GM21619 (cell line): ENCODE measurements around the gene PEX26.
A peak's percentile ranks its signal among the peaks of the same experiment; 100 is the strongest.
"Not testable (repeated sequence)": the region's sequence is repeated elsewhere in the genome, so short reads cannot be mapped to it uniquely, and the experiment has no call there.

ENCODE experiments used
- ATAC-seq: cut with Tn5 transposase; IDR thresholded peaks from one replicate; pipeline ENCODE4 v1.9.1; 2021; ENCODE audit not compliant: unreplicated experiment

PEX26 gene

DNA sequence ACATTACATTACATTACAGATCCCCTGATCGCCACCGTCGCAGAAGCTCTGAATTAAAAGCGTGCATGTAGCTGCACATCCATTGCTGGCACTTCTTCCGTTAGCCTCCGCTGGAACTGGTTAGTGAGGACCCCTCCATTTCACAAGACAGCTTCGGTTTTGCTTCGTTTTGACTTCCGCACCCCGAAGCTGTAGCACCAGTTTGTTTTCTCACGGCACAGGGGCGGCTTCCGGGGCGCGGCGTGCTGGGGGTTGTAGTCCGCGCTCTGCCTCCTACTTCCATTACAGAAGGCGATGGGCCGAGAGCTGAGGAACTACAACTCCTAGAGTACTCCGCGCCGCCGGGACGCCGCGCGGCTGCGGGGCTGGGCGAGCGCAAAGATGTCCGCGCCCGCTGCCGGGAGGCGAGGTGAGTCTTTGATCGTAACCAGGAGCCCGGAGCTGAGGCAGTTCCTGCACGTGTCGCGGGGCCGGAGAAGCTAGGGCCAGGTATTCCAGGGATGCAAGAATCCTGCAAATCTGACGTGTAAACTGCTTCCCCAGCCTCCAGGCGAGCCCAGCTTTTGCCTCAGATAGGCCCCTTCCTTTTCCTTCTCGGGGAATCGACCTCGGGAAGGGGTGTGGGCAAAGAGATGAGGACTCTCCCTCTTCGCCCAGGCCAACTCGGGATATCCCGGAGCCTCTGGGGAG is at the start of gene PEX26:
PEX26 (plus strand) TSS at position 352 of the 690 bp plus-strand sequence. CDS start 387 bp downstream, outside the sequence.
- peak; percentile 90 for ATAC-seq

- ATAC-seq, result no peak
Observed at GRCh38 chr22:18028817-18029527, 48.8 kb upstream of the PEX26 start.

GRCh38 chr22:18029686-18030267 is 48.0 kb upstream of the PEX26 start:
- no peak for ATAC-seq

- no peak for ATAC-seq
Observed at GRCh38 chr22:18031695-18032454, 45.9 kb upstream of the PEX26 start.

DNA sequence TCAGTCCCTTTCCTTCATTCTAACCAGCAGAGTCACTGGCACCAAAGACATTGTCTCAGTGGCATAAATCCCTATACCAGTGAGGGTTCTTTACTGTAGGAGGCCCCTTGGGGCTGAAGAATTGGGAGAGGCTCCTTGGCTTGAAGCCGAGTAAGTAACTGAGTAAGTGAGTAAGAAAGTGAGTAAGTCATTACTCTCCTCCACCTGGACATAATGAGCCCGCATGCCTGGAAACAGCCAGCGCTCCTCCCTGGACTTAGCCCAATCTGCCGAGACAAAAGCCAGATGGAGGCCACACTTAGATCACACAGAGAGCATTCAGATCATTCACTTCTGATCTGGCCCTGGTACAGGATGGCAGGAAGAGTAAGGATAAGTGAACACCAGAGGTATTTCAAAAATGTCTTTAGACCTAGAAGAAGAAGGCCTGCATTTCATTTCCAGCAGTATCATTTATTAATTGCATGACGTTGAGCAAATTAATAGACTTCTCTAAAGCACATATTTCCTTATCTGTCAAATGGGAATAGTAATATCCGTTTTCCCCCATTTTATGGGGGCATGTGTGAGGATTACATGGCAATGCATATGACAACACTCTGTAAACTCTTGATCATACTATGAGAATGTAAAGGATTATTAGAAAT is 45.2 kb upstream of the PEX26 start:
- no peak for ATAC-seq

DNA sequence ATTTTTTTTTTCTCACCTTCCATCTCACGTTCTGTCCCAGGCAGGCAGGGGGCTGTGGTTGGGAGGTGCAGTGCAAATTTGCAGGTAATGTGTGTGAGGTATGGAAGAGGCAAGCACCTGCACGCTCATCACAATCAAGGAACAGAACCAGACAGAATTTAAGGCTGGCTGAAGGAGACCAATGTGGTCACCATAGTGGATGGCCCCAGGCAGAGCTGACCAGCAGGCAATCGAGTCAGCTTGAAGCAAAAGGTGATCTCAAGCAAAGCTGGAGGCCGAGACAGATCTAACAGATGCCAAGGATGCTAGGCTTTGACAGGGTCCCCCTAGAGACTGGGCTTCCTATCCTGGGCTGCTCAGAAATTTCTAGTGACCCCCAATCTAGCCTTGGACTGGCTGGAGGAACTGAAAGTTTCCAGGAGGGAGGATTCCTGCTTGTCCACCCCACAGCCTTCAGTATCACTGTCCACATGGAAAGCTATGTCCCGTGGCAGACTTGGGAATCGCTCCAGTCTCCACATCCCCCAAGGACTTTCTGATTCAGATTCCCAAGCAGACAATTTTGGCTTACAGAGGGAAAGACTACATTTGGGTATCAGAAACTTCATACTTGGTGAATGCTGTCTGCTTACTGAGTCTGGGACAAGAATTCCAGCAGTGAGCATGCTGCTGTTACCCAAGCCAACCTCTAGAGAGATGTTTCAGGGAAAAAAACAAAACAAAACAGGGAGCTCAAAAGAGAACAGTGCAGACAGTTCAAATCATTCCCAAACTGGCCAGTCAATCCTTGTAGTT is 44.4 kb upstream of the PEX26 start:
- no peak for ATAC-seq

DNA sequence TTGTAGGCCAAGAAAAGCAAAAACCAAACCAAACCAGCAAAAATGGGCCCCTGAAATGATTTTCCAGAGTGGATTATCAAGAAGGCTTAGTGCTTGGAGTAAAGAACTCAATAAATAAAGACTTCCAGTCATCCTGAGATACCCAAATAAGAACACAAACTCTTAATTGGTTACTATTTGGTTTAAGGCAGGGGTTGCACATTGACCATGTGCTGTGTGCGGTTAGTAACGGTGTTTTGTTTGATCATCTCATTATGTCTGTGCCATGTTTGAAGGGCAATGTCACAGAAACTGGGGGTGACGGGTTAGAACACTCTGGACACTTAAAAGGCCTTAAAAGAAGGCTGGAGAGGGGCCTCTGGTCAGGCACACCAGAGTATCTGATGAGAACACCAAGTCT is 43.7 kb upstream of the PEX26 start:
- ATAC-seq, result no peak

DNA sequence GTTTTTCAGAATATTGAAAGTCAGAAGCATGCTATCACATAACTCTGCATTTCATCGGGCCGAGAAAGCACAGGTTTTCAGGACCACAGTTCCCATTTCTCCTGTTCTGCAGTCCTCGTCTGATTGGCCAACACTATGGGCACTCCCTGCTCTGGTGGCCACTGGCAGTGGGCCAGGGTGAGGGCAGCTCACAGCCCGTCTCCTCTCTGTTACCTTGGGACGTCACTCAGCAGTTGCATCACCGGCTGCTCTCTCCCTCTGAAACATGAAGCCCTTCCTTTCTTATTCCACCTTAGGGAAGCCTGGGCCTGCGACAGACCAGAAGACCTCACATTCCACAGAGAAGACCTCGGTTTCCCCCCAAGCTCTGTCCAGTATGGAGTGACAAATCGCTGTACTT is 42.0 kb upstream of the PEX26 start:
- ATAC-seq, result no peak

DNA sequence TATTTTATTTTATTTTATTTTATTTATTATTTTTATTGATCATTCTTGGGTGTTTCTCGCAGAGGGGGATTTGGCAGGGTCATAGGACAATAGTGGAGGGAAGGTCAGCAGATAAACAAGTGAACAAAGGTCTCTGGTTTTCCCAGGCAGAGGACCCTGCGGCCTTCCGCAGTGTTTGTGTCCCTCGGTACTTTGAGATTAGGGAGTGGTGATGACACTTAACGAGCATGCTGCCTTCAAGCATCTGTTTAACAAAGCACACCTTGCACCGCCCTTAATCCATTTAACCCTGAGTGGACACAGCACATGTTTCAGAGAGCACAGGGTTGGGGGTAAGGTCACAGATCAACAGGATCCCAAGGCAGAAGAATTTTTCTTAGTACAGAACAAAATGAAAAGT is 36.9 kb upstream of the PEX26 start:
- ATAC-seq, result not testable (repeated sequence)

GRCh38 chr22:18042685-18043084 is 35.1 kb upstream of the PEX26 start:
- ATAC-seq, result no peak

GRCh38 chr22:18044548-18045271 is 33.1 kb upstream of the PEX26 start:
- no peak for ATAC-seq

- ATAC-seq, result no peak
Observed at GRCh38 chr22:18045794-18046193, 32.0 kb upstream of the PEX26 start.

GRCh38 chr22:18048041-18048440 is 29.7 kb upstream of the PEX26 start:
- no peak for ATAC-seq

DNA sequence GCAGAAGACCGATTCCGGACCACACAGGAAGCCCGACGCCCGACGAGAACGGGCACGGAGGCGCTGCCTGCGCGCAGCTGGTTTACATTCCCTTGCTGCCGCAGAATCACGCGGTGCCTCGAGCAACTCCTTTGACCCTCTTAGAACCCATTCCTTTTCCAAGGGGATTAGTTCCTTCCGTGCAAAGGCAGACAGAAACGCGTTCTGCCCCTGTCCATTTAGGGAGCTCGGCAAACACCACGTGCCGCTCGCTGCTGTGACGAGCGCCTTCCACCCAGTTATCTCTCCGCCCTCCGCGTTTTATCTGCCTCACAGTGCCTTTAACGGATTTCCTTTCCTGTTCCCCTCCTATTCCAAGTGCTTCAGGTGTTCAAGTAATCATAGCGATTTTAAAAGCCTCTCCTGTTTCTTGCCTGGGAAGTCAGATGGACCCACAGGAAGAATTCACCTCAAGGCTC is 29.3 kb upstream of the PEX26 start:
- ATAC-seq, result no peak

- ATAC-seq, result no peak
Observed at GRCh38 chr22:18050065-18050464, 27.7 kb upstream of the PEX26 start.

DNA sequence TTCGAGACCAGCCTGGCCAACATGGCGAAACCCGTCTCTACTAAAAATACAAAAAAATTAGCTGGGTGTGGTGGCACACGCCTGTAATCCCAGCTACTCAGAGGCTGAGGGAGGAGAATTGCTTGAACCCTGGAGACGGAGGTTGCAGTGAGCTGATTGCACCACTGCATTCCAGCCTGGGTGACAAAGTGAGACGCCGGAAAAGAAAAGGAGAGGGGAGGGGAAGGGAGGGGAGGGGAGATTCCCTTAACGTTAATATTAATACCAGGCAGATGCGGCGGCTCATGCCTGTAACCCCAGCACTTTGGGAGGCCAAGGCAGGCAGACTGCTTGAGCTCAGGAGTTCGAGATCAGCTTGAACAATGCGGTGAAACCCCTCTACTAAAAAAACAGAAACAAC is 26.7 kb upstream of the PEX26 start:
- not testable (repeated sequence) for ATAC-seq

GRCh38 chr22:18053216-18053946 is 24.4 kb upstream of the PEX26 start:
- ATAC-seq, result not testable (repeated sequence)

DNA sequence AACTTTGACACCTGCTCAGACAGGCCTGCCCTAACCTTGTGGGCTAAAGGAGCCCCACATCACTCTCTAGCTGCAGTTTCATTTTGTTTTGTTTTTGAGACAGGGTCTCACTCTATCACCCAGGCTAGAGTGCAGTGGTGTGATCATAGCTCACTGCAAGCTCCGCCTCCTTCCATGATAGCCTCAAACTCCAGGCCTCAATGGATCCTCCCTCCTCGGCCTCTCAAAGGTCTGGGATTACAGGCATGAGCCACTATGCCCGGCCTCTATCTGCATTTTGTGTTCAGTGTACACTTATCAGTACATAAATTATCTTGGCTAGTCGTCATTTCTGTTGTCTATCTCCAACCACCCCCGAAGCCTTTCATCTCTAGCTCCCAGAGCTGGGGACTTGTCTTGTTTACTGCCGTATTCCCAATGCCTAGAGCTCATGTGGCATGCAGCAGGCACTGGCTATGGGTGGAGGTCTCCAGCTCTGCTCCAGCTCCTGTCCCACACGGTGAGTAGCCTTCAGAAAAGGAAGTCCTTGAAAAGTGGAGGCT is 22.1 kb upstream of the PEX26 start:
- ATAC-seq, result no peak
